ENCODE results near the gene FAM120B.

DNA sequence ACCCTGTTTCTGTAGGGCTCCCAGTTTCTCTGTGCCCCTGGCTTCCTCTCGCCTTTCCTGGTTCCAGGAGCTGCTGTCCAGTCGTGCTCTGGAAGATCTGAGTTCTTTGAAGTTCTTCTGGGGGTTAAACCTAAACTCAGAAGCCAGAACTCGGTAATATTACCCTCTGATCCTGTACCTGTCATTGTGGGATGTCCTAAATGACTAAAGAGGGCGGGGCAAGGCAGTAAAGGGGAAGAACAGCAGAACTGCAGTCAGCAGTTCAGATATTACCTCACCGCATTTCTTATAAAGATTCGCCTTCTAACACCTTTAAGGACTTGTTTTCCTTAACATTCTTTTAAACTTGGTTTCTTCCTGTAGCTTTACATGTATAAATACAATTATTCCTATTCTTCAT, 63.9 kb downstream of the FAM120B start:
- no peak for TF ChIP-seq POLR2A (IDR thresholded peaks at IDR 0.05; ENCODE audit: low read depth, low read length)
- TF ChIP-seq TAF1 (IDR thresholded peaks at IDR 0.05; ENCODE audit: borderline replicate concordance, low read depth, low read length) = no peak
- TF ChIP-seq POLR2AphosphoS5 (IDR thresholded peaks at IDR 0.05; ENCODE audit: low read depth, low read length) = no peak

Measured in GM12892 (cell line).